NCI-H1694 (cell line): ENCODE measurements around the gene PRKCH.
"Not testable (repeated sequence)": the region's sequence is repeated elsewhere in the genome, so short reads cannot be mapped to it uniquely, and the experiment has no call there.

Experiments used
- DNase-seq: peaks from one replicate; lab custom pipeline; 2025; lab: John Stamatoyannopoulos, UW

Gene PRKCH

DNA sequence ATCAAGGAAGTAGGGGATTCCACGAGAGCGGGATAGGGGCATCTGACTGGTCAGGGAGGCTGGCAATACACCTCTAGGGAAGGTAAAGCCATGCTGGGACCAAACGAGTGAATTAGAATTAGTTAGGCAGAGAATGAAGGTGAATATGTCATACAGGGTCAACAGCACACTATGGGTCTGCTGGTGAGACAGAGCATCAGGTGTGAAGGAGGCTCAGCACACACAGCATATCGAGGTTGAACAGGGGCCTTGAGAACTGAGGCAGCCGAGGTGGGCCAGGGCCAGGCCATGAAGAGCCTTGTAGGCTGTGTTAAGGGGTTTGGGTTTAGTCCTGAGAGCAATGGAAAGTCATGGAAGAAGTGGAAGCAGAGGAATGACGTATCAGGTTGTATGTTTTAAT lies 137.8 kb downstream of the PRKCH start:
- no peak for DNase-seq

DNA sequence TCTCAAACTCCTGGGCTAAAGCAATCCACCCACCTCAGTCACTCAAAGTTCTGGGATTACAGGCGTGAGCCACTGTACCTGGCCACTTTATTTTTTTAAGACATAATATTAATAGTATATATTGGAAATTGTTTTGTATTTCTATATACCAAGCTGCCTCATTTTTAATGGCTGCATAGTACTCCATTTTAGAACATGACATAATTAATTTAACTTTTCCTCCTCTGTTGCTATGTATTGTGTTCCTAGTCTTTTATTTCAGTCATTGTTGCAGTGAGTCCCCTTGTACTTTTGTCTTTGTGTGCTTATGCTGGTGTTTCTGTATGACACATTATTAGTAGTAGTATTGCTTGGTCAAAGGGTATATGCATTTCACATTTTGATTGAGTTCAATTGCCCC lies 138.7 kb downstream of the PRKCH start:
- DNase-seq: no peak

DNA sequence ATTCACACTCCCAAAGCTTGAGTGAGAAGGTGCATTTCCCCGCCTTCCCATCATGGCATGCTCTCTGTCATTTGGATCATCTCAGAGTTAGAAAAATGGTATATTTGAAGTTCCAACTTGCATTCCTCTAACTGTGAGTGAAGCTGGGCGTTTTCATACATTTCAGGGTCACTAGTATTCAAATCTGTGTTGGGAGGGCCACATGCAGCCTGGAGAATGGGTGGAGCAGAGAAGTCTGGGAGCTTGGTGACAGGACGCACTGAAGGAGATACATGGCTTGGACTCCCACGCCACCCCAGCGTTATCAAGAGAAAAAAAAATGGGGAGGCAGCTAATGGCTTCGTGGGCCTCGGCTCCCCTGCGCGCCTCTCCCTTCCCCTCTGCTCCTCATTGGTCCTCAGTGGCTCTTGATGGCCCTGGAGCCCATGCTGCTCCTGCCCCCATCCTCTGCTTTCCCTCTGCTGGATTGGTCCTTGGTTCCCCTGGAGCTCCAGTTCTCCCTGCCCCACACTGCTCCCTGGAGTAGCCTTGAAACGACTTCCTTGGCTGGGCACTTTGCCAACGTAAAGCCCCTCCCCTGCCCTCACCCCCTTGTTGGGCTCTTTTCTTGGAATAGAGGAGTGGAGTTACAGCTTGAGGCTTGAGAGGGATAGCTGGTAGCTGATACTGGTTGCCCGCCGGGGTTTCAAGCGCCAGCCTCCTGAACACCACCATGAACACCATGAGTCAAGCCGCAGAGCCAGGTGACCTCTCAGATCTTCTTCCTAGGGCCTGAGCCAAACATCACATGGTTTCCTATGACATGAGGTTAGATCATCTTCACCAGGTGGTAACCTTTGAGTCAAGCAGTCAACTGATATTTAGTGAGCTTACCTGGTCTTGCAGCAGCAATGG lies 139.6 kb downstream of the PRKCH start:
- DNase-seq: no peak

DNA sequence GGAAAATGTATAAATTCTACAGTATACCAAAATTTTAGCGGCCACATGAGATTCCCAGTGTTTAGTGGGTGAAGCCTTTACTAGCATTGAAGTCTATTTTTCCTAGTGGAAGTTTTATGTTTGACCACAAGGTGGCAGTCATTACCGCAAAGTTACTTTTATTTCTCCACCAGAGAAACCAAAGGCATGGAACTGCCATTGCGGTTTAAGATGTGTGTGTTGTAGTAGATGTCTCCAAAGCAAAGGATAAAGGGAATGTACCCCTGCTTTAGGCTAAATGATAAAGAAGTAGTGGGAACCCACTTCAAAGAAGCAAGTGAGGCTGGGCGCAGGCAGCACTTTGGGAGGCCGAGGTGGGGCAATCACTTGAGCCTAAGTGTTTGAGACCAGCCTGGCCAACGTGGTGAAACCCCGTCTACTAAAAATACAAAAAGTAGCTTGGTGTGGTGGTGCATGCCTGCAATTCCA lies 140.5 kb downstream of the PRKCH start:
- DNase-seq: peak; percentile 92

DNA sequence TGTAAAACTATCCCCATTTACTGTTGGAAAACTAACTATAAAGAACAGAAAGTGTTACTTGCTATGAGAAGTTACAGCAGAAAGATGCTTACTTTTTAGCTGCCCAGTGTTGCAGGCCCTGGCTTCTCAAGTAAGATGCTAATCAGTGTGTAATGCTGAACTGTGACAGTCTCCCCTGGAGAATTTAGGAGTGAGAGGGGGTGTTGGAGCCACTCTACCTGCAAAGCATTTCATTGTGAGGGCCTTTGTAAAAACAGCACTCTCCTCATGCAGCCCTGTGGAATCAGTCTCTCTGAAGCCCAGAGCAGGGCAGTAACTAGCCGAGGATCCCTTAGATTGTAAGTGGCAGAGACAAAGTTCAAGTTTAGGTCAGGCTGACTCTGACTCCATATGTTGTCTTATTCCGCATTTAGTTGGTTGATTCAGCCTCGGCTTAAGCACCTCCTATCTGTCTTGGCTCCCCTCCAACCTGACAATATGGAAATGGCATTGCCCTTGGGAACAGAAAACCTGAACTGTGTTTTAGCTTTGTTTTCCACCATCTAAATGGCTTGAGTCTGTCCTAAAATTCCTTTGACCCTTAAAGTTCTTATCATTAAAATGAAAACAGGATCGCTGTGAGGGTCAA lies 141.3 kb downstream of the PRKCH start:
- DNase-seq: peak; percentile 92

DNA sequence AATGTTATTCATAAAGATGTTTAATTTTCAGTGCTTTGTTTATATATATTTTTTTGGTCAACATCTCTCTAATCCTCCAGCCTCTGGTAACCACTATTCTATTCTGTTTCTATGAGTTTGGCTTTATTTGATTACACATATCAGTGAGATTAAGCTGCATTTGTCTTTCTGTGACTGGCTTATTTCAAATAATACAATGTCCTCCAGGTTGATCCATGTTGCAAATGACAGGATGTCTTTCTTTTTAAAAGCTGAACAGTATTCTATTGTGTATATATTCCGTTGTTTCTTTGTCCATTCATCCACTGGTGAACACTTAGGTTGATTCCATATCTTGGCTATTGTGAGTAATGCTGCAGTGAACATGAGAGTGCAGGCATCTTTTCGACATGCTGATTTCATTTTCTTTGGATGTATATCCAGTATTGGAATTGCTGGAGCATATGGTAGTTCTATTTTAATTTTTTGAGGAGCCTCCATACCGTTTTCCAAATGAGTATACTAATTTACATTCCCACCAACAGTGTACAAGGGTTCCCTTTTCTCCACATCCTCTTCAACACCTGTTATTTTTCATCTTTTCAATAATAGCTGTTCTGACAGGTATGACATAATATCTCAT lies 142.4 kb downstream of the PRKCH start:
- DNase-seq: no peak

DNA sequence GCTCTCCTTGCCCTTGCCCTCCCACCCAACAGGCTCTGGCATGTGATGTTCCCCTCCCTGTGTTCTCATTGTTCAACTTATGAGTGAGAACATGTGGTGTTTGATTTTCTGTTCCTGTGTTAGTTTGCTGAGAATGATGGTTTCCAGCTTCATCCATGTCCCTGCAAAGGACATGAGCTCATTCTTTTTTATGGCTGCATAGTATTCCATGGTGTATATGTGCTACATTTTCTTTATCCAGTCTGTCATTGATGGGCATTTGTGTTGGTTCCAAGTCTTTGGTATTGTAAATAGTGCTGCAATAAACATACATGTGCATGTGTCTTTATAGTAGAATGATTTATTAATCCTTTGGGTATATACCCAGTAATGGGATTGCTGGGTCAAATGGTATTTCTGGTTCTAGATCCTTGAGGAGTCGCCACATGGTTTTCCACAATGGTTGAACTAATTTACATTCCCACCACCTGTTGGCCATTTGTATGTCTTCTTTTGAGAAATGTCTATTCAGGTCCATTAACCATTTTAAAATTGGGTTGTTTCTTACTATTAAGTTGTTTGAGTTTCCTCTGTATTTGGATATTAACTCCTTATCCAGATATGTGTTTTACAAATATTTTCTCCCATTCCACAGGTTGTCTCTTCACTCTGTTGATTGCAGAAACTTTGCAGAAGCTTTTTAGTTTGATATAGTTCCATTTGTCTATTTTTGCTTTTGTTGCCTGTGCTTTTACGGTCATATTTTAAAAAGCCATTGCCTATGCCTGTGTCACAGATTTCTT lies 143.4 kb downstream of the PRKCH start:
- DNase-seq: not testable (repeated sequence)

DNA sequence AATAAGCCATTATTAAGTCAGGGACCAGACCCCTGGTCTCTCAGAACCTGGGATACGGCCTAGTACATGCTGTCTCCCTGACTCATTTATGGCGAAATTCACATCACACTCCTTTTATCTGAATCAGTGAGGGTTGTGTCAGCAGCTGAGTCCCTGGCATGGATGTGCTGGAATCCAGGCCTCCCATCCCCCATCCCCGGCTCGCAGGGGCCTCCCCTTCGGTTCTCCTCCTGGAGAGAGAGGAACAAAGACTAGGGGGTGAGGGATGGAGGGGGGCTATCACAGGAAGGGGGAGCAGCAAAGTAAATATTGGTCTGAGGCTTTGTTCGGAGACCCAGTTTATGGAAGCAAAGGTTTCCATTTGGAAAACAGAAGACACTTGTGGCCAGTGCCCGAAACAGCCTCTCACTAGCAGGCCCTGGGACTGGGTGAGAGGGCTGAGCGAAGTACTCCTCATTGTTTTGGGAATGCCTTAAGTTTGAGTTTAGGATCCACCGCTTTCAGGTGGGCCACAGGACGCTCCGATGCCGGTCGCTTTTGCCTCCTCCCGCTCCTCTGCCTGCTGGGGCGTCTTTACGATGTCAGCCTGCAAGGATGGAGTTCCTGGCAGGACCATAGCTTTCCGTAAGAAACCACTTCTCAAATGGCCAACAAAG lies 145.0 kb downstream of the PRKCH start:
- DNase-seq: no peak

DNA sequence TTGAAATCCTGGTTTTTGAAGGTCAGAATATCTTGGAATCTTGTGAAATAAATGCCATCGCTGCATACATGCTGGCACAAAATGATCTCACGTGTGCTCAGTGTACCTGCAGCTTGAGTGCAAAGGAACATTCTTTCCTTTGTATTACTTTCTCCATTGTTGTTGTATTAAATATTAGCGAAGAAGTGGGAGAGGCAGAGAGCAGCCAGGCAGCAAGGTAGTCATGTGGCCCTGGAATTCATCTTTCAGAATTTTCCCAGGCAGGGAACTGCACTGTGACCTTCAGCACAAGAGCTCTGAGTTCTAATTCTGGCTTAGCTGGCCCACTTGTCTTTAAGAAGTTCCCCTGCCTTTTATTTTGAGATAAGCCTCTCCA lies 145.5 kb downstream of the PRKCH start:
- DNase-seq: no peak

DNA sequence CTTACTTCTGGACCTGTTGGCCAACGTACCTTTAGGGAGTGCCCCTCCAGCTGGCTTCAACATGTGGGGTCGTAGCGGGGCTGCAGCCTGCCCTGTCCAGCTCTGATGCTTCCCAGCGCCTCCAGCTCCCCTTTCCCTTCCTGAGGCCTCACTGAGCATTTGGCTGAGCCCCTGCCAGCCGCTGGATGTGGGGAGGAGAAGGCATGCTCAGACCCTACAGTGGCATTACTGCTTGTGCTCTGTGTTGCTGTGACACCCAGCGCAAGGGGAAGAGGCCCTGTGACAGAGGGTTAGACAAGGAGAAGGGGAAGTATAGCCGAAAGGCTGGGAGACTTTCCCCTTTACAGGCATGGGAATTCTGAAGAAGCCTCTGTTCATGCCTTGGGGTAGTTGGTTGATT lies 145.9 kb downstream of the PRKCH start:
- no peak for DNase-seq

DNA sequence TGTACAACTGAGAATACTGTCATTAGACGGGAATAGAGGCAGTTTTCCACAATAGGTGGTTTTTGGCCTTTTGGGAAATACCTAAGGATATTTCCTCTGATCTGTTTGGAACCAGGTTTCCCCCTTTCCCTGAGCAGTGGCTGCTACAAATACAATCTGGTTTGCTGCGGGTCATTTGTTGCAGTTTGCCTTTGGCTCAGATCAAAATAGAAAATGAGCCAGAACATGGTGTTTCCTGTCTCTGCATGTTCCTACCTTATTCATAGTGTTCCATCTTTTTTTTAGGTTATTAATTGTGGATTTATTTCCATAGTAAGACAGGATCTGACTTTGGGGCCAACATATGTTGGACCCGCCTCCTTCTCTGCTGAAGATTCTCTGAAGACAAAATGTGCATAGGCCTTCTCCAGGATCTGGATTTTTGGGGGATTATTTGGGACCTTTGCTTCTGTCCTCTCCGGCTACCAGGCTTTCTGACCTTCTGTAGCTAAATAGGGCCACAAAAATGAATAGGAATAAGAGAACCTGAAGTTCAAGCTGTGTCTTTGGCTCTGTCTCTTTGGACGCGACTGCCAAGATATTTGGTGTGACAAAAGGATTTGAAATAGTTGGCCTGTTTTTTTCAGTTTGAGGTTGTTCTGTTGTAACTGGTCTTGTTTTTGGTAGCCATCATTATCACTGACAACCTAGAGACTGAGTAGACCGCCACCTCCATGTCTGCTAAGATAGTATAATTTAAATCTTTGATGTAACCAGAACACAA lies 146.9 kb downstream of the PRKCH start:
- DNase-seq: no peak

DNA sequence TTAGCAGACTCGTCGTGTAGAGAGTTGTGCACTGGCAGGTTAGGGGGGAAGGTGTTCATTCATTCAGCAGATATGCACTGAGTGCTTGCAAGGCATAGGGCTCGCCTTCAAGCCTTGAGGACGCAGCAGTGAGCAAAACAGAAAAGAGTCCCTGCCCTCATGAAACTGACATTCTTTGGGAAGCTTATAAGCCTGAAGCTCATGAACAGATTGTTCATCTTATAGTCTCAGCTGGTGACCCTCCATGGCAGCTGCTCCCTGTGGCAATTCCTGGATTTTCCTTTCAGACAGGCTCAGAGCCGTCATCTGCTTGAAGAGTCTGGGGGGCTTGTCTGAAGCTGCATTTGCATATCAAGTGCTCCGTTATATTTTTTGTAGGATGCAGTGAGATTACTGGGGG lies 148.4 kb downstream of the PRKCH start:
- DNase-seq: peak; percentile 28

DNA sequence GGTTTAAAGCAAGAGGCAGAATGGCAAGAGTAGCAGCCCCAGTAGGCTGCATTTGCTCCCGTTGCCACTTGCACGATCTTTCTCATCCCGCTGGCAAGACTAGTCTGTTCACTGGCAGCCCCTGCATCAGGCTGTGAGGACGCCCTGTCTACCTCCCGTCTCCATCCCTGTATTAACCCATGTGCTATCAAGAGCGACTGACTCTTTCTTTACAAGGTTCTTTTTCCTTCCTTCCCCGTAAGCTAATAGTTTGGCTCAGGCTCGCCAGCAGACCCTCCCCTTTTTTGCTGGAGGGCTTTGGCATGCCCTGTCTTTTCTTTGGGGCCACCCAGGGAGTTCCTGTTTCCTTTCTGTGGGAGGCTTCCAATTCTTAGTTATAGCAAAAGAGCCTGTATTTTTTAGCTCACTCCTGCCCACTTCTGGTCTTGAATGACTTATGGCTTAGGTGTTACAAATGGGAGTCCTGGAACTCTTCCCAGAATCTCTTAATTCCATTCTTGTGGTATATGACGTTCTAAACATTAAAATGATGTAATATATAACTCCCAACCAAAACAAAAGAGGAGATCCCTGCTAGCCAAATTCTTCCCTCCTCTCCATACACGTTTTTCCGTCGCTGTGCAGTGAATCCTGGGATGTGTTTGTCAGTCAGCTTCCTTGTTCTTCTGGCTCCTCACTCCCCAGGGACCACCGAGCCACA lies 149.0 kb downstream of the PRKCH start:
- DNase-seq: peak; percentile 56

DNA sequence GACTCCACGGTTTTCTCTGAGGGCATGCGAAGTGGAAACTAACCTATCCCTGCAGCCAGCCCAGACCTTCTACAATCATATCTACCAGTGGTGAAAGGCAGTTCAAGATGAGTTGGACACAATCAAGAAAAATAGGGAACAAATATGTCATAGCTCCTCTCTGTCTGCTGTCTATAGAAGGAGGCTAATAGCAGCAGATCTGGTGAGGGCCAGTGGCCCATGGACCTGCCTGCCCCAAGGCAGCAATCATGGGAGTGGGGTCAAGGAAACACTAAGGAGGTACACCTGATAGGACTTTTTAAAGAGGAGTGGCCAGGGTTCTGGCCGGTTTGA lies 149.5 kb downstream of the PRKCH start:
- DNase-seq: no peak

DNA sequence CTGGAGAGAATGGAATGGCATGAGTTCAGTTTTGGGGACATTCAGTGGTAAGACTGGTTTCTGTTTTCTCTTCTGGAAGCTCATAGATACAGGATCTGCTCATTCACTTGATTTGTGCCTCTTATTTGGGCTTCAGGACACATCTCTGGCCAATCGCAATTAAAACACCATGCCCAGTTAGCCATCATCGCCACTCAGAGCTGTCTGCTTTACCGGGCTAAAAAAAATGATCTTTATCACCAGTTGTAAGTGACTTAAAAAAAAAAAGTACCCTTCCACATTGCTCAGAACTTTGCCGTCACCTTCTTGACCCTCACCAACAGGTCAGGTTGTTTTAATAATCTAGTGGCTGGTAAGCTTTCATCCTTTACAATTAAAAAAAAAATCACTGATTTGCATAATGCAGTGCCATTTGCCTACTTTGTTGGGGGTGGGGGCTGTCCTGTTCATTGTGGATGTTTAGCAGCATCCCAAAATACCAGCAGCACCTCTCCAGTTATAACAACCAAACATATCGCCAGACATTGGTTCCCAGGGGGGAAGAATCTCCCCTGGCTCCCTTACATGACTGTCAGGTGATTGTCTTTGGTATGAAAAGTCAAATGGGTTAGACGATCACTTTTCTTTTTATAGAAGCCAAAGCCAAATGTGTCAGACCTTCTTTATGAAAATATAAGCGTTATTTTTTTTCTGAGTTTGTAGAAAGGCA lies 150.1 kb downstream of the PRKCH start:
- no peak for DNase-seq

DNA sequence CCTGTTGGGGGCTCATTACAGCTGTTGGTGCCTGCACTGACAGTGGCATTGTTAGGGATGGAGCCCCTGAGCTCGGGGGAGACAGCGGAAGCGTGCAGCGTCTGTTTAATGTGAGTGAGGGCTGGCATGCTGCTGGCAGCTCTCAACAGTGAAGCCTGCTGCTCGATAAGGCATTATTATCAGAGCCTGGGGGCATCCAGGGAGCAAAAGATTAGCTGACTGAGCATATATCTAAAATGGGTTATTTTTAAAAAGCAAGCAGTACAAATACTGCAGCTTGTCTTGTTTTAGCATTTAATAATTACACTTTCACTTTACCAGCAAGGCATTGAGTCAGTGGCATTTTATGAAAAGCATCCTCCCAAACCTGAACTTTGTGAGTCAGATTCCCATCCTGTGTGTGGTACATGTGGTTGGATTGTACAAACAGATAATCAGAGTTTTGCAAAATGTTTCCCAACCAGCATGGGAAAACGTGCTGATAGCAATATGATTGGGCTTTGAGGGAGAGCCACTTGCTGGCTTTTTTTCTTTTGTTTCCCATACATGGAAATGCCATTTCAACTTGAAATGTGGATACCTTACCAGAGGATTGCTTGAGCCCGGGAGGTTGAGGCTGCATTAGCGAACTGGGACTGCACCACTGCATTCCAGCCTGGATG lies 150.8 kb downstream of the PRKCH start:
- DNase-seq: peak; percentile 53

DNA sequence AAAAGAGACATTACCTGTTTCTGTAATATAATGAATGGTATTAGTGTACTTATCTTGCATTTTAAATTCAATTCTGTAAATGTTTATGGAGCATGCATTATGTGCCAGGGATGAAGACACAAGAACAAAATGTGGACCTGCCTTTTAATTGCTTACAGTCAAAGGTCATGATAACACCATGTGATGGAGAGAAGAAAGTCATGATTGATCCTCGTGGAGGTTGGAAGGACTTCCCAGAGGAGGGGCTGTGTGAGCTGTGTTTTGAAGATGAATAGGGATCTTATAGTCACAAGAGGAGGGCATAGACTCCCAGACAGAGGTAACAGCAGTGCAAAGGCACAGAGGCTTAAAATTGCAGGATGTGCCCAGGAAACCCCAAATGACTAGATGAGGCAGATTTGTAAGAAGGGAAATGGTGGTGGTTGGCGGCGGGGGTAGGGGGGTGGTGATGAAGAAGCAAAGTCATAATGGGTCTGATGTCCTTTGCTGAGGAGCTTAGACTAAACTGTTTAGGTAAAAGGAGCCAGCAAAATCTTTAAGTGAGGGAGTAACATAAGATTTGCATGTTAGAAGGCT lies 151.5 kb downstream of the PRKCH start:
- DNase-seq: no peak

DNA sequence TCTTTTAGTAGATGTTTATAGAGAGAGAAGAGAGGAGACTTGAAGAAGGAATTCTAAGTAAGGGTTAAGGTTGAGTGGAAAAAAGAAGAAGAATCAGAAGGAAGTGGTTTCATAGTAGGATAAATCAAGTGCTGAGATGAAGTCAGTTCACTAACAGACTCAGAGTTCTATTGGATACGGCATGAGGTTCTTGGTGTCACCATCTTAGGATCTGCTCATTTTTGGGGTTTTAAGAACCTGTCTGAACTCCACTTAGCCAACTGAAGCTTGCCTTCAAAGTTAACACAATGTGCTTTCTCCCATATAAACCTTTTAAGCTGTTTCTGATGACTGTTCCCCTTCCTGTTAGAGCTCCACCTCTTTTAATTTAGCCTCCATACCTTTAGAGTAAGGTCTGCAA lies 152.6 kb downstream of the PRKCH start:
- no peak for DNase-seq

DNA sequence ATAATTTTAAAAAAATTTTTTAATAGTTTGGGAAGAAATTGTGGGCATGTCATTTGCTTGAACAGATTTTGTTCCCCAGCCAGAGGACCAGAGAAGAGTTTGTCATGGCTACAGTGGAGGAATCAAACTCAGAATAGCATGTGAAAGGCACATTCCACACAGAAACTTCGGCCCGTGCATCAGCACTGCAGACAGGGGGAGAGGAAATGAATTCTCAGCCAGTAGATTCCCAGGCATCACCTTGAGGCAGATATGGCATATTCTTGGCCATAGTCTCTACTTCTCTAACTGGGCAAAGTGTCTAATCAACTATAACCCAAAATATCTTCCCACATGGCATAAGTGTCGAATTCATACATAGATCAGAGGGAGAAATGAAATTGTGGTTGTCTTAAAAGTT lies 153.3 kb downstream of the PRKCH start:
- no peak for DNase-seq
